GM10248 (cell line): ENCODE measurements around the gene ZNF320.
"Not testable (repeated sequence)": the region's sequence is repeated elsewhere in the genome, so short reads cannot be mapped to it uniquely, and the experiment has no call there.

ENCODE experiments used
- CTCF ChIA-PET: fragments of 300-600 bp; sonication (Branson Sonifier 250); formaldehyde crosslinking; extraction: SDS; loops from one replicate; lab custom pipeline; 2021; ENCODE audit warnings: antibody characterized with exemption; lab: Yijun Ruan, JAX
- POLR2A ChIA-PET: fragments of 350-650 bp; sonication (Branson Sonifier 250); formaldehyde crosslinking; extraction: SDS; loops from one replicate; lab custom pipeline; 2020; ENCODE audit warnings: antibody characterized with exemption; lab: Yijun Ruan, JAX
- DNase-seq: peaks from one replicate; pipeline ENCODE4 v3.0.0; 2012; ENCODE audit errors: extremely low spot score
- TF ChIP-seq, protein P1 (sequence below): IDR thresholded peaks from 2 replicates; pipeline ENCODE4 v1.5.1; 2012; ENCODE audit warnings: mild to moderate bottlenecking, low read depth; ENCODE audit errors: extremely low read depth, missing control alignments, control extremely low read depth

The ZNF320 gene

DNA sequence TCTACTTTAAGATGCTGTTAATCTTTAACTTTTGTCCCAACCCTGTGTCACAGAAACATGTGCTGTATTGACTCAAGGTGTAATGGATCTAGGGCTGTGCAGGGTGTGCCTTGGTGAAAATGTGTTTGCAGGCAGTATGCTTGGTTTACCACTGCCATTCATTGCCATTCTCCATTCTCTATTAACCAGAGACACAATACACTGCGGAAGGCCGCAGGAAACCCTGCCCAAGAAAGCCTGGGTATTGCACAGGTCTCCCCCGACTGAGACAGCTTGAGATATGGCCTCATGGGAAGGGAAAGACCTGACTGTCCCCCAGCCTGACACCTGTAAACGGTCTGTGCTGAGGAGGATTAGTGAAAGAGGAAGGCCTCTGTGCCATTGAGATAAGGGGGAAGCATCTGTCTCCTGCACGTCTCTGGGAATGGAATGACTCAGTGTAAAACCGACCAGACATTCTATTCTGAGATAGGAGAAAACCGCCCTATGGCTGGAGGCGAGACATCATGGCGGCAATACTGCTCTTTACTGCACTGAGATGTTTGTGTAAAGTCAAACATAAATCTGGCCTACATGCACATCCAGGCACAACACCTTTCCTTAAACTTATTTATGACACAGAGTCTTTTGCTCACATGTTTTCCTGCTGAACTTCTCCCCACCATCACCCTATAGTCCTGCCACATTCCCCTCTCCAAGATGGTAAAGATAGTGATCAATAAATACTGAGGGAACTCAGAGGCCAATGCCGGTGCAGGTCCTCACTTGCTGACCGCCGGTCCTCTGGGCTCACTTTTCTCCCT is 38.9 kb upstream of the ZNF320 start:
- no peak for DNase-seq
- ChIA-PET CTCF (interaction anchor here (0.9 kb wide), 1 partner anchor 7 kb away, joined by 3 read pairs; no protein-coding TSS in a partner anchor), POLR2A (no interaction called here)
- TF ChIP-seq, protein P1, sequence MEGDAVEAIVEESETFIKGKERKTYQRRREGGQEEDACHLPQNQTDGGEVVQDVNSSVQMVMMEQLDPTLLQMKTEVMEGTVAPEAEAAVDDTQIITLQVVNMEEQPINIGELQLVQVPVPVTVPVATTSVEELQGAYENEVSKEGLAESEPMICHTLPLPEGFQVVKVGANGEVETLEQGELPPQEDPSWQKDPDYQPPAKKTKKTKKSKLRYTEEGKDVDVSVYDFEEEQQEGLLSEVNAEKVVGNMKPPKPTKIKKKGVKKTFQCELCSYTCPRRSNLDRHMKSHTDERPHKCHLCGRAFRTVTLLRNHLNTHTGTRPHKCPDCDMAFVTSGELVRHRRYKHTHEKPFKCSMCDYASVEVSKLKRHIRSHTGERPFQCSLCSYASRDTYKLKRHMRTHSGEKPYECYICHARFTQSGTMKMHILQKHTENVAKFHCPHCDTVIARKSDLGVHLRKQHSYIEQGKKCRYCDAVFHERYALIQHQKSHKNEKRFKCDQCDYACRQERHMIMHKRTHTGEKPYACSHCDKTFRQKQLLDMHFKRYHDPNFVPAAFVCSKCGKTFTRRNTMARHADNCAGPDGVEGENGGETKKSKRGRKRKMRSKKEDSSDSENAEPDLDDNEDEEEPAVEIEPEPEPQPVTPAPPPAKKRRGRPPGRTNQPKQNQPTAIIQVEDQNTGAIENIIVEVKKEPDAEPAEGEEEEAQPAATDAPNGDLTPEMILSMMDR, result no peak

DNA sequence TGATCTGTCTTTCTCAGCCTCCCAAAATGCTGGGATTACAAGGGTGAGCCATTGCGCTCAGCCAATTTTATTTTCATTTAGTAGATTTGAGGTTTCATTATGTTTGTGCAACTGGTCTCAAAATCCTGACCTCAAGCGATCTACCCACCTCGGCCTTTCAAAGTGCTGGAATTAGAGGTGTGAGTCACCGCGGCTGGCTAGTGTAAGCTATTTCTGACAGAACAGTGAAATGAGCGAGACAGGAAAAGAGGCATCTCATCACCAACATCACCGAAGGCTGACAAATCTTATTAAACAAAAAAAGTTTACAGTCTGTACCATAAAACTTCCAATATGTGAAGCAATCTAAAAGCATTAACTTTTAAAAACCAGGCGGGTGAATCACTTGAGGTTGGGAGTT is 38.0 kb upstream of the ZNF320 start:
- CTCF ChIA-PET, result no interaction called here
- TF ChIP-seq, protein P1, result no peak
- no peak for DNase-seq
- POLR2A ChIA-PET, result no interaction called here

DNA sequence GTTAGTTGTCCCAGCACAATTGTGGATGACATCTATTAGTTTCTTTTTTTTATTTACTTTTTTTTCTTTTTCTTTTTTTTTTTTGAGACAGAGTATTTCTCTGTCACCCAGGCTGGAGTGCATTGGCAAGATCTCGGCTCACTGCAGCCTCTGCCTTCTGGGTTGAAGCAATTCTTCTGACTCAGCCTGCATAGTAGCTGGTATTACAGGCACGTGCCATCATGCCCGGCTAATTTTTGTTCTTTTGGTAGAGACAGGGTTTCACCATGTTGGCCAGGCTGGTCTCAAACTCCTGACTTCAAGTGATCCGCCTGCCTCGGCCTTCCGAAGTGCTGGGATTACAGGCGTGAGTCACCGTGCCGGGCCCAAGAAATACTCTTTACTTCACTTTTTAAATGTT is 27.2 kb upstream of the ZNF320 start:
- POLR2A ChIA-PET, CTCF ChIA-PET, DNase-seq: not testable (repeated sequence)

DNA sequence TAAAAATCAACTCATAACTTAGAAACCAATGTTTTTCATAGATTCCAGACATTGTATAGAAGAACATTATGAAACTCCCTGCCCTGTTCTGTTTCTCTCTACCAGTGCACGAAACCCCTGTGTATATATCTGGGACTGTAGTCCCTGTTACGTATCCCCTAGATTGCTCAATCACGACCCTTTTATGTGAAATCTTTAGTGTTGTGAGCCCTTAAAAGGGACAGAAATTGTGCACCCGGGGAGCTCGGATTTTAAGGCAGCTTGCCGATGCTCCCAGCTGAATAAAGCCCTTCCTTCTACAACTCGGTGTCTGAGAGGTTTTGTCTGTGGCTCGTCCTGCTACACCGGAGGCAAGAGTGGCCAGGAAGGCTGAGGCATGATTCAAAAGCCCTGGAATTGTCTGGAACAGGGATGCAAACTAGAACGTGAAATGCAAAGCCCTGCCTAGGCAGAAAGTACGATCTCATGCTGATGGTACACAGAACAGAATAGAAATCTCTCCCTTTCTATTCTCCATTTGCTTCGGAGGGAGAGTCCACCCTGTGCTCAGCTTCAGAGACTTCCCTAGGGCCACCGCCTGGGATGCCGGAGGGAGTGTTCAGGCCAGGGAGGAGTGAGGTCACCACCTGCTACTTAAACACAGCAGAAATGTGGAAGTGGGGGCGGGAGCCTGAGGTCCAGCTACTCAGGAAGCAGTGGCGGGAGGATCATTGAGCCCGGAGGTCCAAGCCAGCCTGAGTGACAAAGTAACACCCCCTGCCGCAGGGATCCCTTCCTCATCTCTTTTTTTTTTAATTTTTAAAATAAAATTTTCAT is 26.6 kb upstream of the ZNF320 start:
- TF ChIP-seq, protein P1, result no peak
- CTCF ChIA-PET, result no interaction called here
- POLR2A ChIA-PET, result no interaction called here
- no peak for DNase-seq

DNA sequence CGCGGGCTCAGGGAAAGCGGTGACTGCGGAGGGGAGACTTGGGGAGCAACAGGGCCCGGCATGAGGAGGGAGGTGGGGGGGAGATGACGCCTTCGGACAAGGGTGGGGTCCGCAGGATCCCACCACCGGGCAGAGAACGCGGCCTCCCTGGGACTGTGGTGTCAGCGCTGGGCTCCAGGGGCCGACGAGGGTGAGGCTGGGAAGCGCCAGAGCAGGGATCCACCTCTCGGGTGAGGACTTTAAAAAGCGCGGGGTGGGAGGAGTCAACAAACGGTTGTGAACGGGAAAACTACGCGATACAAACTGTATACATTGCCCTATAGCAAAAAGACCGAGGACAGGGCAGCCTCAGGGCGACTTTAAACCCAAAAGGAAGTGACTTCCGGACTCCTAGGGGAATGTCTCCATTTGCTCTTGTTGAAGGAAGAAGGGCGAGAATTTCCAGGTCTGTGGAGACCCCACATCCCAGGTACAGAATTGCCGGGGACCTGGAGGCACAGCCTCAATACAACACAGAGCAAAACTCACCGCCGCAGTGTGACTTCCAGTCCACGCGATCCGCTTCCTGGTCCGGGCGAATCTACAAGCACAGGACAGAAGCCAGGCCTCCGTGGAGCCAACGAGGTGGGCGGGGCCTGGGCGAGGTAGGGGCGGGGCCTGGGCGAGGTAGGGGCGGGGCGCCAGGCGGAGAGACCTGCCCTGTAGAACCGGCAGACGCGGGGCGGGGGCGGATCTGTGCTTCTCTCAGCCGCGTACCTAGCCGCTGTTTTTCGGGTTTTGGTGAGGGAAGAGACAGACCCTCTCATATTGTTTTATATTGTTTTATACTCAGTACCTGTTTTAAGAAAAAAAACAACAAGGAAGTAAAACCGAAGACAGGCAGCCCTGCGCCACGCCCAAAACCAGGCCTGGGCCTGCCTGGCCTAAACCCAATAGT is 25.7 kb upstream of the ZNF320 start, which contains the start of gene ZNF888:
Gene ZNF888 (minus strand): TSS at position 588 of the 937 bp plus-strand sequence. CDS start 5,555 bp downstream, outside the sequence.
- ChIA-PET POLR2A (no interaction called here), CTCF (no interaction called here)
- TF ChIP-seq, protein P1, result no peak
- peak; percentile 92 for DNase-seq

DNA sequence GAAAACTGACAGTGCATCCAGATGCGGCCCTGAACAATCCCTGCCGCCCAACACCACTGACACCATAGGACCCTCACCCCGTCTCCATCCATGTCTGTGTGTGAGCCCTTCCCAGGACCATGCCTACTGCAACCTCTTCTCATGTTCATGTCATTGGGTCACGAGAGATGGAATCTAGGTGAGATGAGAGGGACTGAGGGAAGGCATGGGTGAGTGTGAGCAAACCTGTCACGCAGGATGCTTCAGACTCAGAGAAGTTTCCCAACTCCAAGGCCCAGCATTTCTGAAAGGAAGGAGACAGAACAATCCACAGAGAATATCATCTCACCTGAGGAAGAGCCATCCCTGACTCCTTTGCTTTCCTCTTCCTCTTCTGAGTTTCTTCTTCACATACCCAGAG is 20.1 kb upstream of the ZNF320 start:
- ChIA-PET CTCF (interaction anchor here (0.9 kb wide), 1 partner anchor 34 kb away, joined by 3 read pairs; no protein-coding TSS in a partner anchor), POLR2A (interaction anchor here (0.5 kb wide), 1 partner anchor 1494 kb away, joined by 6 read pairs; no protein-coding TSS in a partner anchor)
- DNase-seq, result no peak
- TF ChIP-seq, protein P1, result no peak
